AG09319 (cell line): ENCODE measurements around the gene AXL.
"Not testable (repeated sequence)": the region's sequence is repeated elsewhere in the genome, so short reads cannot be mapped to it uniquely, and the experiment has no call there.

Experiments used
- DNase-seq: peaks from one replicate; pipeline ENCODE4 v3.0.0-alpha.2; 2010; ENCODE audit warnings: low read depth; ENCODE audit errors: extremely low read depth
- TF ChIP-seq, protein P1 (sequence below): IDR thresholded peaks from 2 replicates; pipeline ENCODE4 v1.5.1; 2011; ENCODE audit warnings: low read depth, mild to moderate bottlenecking, inconsistent platforms, low read length, moderate library complexity

Gene AXL

DNA sequence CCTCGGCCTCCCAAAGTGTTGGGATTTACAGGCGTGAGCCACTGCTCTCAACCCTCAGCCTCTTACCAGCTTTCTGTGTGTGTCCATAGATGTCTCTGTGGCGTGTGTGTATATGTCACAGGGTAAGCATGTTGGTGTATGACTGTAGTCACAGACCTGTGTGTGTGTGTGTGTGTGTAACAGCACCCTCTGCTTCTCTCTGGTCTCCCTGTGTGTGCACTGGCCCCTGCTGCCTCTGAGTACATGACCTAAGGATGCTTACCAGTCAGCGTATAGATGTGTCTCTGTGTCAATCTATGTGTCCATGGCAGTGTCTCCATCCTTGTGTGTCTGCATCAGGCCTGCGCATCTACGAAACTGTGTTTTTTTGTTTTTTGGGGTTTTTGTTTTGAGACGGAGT lies 5.6 kb downstream of the AXL start:
- TF ChIP-seq, protein P1, sequence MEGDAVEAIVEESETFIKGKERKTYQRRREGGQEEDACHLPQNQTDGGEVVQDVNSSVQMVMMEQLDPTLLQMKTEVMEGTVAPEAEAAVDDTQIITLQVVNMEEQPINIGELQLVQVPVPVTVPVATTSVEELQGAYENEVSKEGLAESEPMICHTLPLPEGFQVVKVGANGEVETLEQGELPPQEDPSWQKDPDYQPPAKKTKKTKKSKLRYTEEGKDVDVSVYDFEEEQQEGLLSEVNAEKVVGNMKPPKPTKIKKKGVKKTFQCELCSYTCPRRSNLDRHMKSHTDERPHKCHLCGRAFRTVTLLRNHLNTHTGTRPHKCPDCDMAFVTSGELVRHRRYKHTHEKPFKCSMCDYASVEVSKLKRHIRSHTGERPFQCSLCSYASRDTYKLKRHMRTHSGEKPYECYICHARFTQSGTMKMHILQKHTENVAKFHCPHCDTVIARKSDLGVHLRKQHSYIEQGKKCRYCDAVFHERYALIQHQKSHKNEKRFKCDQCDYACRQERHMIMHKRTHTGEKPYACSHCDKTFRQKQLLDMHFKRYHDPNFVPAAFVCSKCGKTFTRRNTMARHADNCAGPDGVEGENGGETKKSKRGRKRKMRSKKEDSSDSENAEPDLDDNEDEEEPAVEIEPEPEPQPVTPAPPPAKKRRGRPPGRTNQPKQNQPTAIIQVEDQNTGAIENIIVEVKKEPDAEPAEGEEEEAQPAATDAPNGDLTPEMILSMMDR = no peak
- no peak for DNase-seq

DNA sequence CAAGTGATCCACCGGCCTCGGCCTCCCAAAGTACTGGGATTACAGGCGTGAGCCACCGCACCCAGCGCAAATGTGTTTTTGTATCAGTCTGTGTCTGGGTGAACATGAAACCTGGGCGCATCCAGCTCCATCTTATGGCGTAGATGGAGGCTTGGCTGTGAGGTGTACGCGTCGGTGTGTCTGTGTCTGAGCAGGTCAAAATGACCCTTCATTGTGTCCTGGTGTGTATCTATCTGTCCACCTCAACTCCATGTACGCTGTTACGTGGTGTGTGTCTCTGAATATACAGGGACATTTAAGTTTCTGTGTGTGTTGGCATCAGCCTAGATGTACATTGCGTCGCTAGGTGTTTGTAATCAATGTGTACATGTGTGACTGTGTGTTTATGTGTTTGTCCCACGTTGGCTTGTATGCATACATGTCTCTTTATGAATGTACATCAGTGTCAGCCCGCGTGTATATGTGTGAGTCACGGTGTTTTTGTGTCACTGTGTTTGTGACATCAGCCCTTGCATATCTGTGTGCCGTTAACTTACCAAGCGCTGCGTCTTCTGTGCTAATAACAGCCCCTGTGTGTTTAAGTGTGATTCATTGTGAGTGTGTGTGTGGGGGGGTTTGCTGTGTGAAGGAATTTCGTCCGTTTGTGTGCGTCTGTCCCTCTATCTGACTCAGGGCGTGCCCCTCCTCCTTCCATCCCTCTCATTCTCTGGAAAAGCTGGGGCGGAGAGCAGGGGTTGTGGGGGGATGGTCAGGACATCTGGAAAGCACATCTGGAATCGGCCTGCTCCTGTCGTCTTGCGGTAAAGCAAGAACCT lies 6.4 kb downstream of the AXL start:
- DNase-seq = peak; percentile 96
- TF ChIP-seq, protein P1 = no peak

DNA sequence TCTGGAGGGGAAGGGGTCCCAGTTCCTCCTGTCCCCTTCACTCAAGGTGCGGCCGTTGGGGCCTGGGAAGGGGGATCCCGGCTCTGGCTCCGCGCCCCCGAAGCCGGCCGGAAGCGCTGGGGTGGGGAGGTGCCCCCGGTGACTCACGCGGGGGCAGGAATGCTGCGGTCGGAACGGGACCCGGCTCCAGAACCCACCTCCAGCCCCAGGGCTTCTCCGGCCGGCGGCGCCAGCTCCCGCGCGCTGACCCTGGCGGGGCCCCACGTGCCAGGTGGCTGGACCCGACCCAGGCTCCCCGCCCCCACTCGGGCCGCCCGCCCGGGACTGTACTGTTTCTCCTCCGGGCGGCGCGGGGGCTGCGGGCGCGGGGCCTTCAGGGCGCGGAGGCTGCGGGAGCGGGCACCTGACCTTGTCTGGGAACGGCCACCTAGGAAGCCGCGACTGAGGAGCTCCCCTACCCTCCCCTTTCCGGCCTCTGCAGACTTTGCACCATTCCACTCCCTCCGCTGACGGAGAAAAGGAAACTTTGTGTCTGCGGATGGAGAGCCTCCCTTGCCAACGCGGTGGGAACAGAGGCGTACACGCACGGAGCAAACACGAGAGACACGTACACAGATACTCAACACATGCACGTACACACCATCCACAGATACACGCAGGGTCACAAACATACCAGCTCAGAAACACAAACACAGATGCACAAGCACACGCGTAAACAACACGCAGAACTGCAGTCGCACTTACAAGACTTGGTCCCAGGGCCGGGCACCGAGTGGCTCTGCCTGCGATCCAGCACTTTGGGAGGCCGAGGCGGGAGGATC lies 7.2 kb downstream of the AXL start:
- DNase-seq = peak; percentile 86
- TF ChIP-seq, protein P1 = no peak

DNA sequence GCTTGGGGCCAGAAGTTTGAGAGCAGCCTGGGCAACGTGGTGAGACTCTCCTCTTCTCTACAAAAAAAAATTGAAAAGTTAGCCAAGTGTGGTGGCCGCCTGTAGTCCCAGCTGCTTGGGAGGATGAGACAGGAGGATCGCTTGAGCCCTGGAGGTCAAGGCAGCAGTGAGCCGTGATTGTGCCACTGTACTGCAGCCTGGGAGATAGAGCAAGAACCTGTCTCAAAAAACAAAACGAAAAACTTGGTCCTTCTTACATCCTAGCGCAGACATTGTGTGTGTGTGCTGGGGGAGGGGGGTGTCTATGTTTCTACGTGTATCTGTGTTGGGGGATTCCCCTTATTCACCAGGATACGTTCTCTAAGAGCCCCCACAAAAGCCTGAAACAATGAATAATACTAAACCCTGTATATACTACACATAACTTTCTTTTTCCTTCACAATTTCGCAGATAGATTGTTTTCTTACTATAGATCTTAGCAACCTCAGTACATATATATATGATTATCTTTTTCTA lies 7.9 kb downstream of the AXL start:
- DNase-seq = no peak
- TF ChIP-seq, protein P1 = no peak

DNA sequence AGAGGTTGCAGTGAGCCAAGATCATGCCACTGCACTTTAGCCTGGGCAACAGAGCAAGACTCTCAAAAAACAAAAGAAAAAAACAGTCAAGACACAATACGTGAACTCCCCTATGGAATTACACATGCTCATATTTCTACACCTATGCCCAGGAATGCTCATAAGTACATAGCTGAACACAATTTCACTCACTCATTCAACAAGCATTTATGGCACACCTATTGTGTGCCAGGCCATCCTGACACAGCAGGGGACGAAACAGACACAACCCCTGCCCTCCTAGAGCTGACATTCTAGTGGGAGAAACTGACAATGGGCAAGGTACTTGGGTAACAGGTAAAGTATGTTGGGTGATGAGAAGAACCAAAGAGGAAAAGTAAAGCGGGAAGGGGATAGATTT lies 9.5 kb downstream of the AXL start:
- TF ChIP-seq, protein P1 = no peak
- no peak for DNase-seq

DNA sequence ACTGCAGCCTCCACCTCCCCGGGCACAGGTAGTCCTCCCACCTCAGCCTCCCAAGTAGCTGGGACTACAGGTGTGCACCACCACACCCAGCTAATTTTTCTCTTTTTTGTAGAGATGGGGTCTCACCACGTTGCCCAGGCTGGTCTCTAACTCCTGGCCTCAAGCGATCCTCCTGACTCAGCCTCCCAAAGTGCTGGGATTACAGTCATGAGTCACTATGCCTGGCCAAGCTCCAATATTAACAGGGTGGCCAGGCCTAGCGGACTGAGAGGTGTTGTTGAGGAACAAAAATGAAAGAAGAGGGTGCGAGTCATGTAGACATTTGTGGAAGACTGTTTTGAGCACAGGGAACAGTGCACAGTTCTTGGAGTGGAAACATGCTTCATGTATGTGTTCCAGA lies 10.3 kb downstream of the AXL start:
- not testable (repeated sequence) for DNase-seq

DNA sequence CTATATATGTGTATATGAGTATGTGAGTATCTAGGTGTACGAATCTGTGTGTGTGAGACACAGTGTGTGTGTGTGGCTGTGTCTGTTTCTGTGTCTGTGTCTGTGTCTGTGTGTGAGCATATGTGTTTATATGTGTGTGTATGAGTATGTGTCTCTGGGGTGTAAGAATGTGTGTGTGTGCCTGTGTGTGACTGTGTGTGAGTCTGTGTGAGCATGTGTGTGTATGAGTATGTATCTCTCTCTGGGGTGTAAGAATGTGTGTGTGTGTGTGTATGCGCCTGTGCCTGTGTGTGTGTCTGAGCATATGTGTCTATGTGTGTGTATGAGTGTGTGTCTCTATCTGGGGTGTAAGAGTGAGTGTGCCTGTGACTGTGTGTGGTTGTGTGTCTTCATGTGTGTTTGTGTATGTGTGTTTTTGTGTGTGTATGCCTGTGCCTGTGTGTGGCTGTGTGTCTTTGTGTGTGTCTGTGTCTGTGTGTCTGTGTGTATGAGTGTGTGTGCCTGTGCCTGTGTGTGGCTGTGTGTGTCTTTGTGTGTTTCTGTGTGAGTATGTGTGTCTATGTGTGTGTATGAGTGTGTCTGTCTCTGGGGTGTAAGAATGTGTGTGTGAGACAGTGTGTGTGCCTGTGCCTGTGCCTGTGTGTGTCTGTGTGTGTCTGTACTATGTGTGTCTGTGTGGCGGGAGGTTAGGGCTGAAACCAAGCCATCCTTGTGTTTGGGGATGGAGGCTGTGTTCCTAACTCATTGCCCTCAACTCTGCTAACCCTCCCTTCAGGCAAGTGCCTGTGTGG lies 11.2 kb downstream of the AXL start:
- no peak for DNase-seq
- TF ChIP-seq, protein P1 = no peak
